OCI-LY3 (cell line): ENCODE results near the gene DYNC1H1.

Experiments used
- EZH2phosphoT487 ChIP-seq: fragments of 200-600 bp; shearing (Covaris generic); IDR thresholded peaks from 2 replicates; pipeline ENCODE4 v1.6.1; 2018; ENCODE audit warnings: antibody characterized with exemption, mixed run types, low read depth
- TF ChIP-seq, protein P1 (sequence below): fragments of 200-600, 300-600 bp; sonication (generic); IDR thresholded peaks from 2 replicates; pipeline ENCODE4 v1.5.1; 2014; ENCODE audit warnings: antibody characterized with exemption, low read length, low read depth

DNA sequence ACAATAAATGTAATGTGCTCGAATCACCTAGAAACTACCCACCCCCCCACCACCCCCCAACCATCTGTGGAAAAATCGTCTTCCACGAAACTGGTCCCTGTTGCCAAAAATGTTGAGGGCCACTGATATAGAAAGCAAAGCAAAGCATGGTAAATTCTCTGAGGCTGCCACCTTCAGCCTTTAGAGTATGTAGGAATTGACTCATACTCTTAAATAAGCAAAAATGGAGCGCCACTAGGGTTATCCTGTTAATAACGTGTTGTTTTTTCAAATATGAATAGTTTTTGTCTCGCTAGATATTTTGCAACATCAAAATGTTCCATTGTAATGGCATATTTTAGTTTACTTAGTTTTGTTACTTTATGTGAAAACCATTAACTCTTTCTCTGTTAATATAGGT is 18.2 kb downstream of the DYNC1H1 start:
- TF ChIP-seq, protein P1, sequence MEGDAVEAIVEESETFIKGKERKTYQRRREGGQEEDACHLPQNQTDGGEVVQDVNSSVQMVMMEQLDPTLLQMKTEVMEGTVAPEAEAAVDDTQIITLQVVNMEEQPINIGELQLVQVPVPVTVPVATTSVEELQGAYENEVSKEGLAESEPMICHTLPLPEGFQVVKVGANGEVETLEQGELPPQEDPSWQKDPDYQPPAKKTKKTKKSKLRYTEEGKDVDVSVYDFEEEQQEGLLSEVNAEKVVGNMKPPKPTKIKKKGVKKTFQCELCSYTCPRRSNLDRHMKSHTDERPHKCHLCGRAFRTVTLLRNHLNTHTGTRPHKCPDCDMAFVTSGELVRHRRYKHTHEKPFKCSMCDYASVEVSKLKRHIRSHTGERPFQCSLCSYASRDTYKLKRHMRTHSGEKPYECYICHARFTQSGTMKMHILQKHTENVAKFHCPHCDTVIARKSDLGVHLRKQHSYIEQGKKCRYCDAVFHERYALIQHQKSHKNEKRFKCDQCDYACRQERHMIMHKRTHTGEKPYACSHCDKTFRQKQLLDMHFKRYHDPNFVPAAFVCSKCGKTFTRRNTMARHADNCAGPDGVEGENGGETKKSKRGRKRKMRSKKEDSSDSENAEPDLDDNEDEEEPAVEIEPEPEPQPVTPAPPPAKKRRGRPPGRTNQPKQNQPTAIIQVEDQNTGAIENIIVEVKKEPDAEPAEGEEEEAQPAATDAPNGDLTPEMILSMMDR = no peak
- no peak for TF ChIP-seq EZH2phosphoT487
